IMR-90 (cell line): ENCODE results near the gene ACAA2.

Source experiments
- CHD1 ChIP-seq: IDR thresholded peaks from 2 replicates; pipeline ENCODE4 v1.6.1; 2012; ENCODE audit warnings: low read depth, low read length, improper control_type of control experiment
- RFX5 ChIP-seq: IDR thresholded peaks from 2 replicates; pipeline ENCODE4 v1.8.0; 2012; ENCODE audit warnings: low read depth, mild to moderate bottlenecking, low read length, moderate library complexity
- TF ChIP-seq, protein P1 (sequence below): conservative IDR thresholded peaks from 2 replicates; pipeline ENCODE4 v1.5.1; 2012; ENCODE audit warnings: mild to moderate bottlenecking, low read depth, low read length, improper control_type of control experiment

- TF ChIP-seq CHD1 (no peak), RFX5 (no peak)
- TF ChIP-seq, protein P1, sequence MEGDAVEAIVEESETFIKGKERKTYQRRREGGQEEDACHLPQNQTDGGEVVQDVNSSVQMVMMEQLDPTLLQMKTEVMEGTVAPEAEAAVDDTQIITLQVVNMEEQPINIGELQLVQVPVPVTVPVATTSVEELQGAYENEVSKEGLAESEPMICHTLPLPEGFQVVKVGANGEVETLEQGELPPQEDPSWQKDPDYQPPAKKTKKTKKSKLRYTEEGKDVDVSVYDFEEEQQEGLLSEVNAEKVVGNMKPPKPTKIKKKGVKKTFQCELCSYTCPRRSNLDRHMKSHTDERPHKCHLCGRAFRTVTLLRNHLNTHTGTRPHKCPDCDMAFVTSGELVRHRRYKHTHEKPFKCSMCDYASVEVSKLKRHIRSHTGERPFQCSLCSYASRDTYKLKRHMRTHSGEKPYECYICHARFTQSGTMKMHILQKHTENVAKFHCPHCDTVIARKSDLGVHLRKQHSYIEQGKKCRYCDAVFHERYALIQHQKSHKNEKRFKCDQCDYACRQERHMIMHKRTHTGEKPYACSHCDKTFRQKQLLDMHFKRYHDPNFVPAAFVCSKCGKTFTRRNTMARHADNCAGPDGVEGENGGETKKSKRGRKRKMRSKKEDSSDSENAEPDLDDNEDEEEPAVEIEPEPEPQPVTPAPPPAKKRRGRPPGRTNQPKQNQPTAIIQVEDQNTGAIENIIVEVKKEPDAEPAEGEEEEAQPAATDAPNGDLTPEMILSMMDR: no peak
These were observed 24.9 kb downstream of the ACAA2 start for GRCh38 chr18:49788327-49788898.
